NCI-H146 (cell line): ENCODE data around the gene CXorf58.
"Not testable (repeated sequence)": the region's sequence is repeated elsewhere in the genome, so short reads cannot be mapped to it uniquely, and the experiment has no call there.

Experiments used
- DNase-seq: peaks from one replicate; lab custom pipeline; 2025; lab: John Stamatoyannopoulos, UW

CXorf58 gene, protein sequence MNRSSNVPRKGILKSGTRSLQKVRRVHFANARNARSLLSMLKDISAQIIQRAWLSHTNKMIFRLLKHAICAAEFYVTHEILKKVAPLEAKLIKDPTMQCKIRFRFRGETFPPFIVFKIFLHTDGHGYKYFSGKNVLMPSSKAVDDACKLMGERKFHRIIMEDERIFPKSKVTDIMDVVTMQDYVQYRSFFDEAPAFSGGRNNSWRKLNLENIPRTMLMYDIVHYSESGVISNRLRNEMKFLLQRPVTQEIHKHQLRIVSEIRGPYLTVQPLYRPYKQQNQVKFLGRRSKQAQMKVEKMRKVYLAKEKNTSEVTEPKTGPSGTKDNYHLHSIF

DNA sequence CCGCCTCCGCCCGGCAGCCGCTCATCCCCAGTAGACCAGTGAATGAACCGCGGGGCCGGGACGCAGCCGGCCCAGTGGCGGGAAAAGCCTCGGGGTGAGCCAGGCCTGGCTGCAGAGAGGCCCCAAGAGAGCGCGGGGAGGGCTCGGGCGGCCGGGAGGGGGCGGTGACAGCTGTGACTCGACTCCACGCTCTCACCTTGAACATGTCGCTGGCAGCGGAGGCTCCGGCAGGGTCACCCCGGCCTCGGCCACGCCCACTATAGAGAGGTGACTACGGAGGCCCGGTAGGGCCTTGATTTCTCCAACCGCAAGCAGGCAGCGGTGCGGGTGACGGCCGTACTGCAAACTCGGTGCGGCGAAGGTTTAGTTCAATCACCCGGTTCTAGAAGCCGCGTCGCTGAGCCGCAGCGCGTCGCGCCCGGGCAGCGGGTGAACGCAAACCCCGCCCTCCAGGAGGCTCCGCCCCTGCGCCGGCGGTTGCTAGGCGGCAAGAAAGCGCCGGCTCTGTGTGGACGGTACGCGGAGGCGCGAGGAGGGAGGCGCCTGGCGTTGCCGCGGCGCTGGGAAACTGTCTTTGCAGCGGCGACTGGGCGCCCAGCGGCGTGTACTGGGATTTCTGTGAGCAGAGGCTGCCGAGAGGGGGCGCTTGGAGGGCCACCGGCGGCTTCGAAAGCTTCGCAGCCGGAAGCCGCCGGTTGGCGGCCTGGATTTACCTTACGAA lies at the start of gene CXorf58, which contains the start of gene APOO:
CXorf58 (plus strand) TSS at position 509 of the 721 bp plus-strand sequence. CDS start 2,297 bp downstream, outside the sequence.
APOO (minus strand) TSS at position 441 of the 721 bp plus-strand sequence; CDS start at position 205, 236 bp downstream.
- DNase-seq, result peak; percentile 93

DNA sequence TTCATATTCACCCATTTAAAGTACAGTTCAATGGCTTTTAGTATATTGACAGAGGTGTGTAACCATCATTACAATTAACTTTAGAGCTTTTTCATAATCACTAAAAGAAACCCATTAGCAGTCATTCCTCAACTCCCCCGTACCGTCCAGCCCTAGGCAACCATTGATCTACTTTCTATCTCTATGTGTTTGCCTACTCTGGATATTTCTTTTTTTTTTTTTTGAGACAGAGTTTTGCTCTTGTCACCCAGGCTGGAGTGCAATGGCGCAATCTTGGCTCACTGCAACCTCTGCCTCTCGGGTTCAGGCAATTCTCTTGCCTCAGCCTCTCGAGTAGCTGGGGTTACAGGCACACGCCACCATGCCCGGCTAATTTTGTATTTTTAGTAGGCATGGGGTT lies 48.6 kb upstream of the CXorf58 start:
- not testable (repeated sequence) for DNase-seq

- no peak for DNase-seq
Measured at GRCh38 chrX:23861215-23861896, 46.5 kb upstream of the CXorf58 start.

DNA sequence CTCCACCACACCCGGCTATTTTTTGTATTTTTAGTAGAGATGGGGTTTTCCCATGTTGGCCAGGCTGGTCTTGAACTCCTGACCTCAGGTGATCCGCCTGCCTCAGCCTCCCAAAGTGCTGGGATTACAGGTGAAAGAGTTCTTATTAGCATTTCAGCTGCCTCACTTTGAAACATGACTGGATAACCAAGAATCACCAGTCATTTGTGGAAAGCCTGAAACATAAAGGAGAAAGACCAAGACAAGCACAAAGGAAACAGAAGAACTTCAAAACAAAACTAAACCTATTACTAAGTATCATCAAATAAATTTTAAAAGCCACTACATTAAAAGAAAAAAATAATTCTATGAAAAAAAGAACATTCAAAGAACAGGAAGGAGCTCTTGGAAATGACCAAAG lies 45.9 kb upstream of the CXorf58 start:
- not testable (repeated sequence) for DNase-seq

DNA sequence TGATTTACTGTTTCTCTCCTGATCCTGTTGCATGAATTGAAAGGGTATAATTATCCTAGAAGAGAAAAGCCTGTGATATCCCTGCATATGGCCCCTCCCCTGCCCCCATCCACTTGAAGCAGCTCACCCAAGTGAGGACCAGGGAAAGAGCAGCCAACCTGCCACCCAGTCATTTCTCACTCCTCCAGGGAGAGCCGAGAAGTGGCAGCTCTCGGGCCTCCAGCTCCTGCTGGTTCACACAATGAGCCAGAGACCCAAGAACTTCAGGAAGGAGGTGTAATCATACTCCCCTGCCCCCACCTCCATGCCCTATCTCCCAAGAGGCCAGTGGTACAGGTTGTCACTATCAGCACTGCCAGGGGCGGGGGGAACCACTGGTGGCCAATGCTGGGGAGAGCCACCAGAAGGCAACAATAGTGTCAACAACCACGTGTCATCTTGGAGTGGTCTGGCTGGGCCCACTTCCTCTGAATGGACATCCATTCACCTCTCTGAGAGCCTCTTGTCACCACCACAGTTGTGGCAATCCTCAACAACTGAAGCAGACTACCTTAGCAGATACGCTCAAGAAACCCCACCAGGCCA lies 43.0 kb upstream of the CXorf58 start:
- no peak for DNase-seq

DNA sequence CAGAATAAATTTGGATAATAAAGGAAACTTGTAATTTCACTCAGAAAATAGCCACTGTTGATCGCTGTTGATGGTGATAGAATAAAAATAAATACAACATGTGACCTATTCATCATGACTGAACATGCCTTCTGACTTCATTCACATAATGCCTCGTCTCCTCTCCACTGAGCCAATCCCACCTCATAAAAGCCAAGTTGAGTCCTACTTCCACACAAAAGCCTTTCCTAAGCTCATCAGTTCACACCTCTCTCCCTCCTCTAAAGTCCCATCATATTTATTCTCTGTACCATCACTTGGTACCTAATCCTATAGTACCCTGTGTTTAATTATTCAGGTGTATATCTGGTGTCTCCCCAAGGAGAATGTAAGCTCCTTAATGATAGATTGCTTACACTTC lies 37.8 kb upstream of the CXorf58 start:
- DNase-seq, result no peak

GRCh38 chrX:23871905-23872546 lies 35.8 kb upstream of the CXorf58 start:
- no peak for DNase-seq

DNA sequence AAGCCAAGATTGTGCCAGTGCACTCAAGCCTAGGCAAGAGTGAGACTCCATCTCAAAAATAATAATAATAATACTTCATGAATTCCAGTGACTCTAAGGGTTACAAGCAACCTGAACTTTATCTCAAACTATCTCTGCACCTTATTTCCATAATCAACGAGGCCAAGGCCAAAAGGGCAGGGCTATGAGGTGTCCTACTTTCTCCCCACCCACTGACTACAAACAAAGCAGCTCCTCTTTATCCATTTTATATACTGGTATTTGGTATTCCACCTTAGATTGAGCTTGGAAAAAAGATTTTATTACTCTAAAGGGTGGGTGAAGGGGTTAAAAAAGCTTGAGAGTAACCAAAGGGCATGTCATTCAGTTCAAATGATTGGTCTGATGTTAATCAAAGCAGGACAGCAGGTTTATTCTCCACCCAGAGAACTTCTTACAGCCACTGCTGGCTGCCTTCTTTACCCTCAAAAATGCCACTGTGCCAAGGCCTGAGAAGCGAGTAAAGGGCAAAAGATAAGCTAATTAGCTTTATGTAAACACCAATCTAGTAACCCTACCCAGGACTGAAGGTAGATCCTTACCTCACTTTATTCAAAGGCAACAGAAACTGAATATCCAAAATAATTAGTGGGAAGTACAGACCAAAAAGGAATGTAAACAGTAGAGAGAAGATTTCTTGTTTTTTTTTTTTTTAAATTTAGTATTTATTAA lies 28.3 kb upstream of the CXorf58 start:
- DNase-seq, result no peak

GRCh38 chrX:23883737-23884354 lies 24.0 kb upstream of the CXorf58 start:
- no peak for DNase-seq

GRCh38 chrX:23884427-23885024 lies 23.3 kb upstream of the CXorf58 start:
- no peak for DNase-seq

DNA sequence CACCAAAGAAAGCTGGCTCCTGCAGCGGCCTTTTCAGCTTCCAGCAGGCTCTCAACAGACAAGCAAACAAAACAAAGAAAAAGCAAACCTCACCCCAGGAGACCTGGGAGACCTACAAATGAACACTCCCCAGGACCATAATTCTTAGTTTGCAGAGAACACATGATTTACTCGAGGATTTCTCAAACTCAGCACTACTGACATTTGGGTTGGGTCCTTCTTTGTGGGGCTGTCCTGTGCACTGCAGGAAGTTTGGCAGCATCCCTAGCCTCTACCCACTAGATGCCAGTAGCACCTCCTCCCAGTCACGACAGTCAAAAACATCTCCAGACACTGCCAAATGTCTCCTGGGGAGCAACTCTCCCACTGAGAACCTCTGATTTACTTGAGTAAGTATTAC lies 22.0 kb upstream of the CXorf58 start:
- peak; percentile 50 for DNase-seq

GRCh38 chrX:23887451-23887850 lies 20.4 kb upstream of the CXorf58 start:
- DNase-seq, result no peak

DNA sequence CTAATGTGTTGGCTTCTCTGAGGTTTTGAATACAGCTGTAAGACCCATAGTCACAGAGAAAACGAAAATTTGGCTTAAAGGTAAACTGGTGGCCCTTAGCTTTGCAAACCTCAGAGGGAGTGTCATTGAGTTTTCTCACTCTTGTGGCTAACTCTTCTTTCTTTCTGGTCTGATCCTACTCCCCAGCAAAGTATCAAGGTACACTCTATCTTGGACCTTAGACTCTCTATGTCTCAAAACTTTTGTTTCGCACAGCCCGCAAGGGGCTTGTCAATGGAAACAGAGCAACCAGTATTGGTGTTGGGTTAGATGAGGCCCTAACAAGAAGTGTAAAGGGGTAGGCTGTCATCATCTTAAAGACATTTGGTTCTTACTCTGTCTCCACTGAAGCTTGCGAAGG lies 19.9 kb upstream of the CXorf58 start:
- DNase-seq, result no peak

- no peak for DNase-seq
Measured at GRCh38 chrX:23888887-23889501, 18.8 kb upstream of the CXorf58 start.

DNA sequence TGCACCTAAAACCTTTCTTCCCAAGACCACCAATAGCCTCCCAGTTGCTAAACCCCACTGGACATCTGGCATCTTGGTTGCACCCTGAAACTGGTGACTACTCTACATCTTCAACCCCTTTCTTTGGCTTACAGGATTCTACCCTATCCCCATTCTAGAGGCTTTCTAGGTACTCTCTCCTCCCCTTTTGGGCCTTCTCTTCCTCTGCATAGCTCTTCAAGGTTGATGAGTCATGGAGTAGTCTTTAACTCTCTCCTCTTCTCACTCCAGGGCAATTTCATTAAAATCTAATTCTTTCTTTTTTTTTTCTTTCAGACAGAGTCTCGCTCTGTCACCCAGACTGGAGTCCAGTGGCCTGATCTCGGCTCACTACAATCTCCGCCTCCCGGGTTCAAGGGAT lies 16.9 kb upstream of the CXorf58 start:
- no peak for DNase-seq

- DNase-seq, result not testable (repeated sequence)
Measured at GRCh38 chrX:23894993-23895392, 12.8 kb upstream of the CXorf58 start.

DNA sequence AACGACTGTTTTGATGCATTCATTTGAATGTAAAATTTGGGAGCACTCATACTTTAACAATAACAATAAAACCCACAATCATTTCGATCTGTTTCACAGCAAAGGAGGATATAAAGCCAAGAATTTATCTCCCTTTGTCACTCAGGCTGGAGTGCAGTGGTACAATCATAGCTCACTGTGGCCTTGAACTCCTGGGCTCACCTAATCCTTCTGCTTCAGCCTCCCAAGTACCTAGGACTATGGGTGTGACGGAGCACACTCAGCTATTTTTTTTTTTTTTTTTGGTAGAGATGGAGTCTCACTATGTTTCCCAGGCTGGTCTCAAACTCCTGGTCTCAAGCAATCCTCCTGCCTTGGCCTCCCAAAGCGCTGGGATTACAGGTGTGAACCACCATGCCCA lies 11.3 kb upstream of the CXorf58 start:
- DNase-seq, result not testable (repeated sequence)

DNA sequence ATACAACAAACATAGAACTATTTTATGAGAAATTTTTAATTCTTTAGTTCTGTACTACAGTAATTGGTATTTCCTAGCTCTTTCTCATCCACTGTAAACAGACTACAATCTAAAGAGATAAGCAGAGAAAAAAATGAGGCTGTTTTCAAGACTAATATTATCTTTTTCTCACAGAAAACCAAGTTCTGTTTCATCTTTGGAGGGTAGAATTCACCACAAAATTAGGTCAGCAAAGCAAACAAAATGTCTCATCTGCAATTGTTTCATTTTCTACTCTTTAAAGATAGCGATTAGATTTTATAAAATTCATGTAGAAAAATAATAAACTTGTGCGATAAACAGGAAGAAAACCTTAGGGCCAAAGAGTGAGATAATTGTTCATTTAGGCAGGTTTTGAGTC lies 10.8 kb upstream of the CXorf58 start:
- no peak for DNase-seq

- DNase-seq, result no peak
Measured at GRCh38 chrX:23898412-23898959, 9.3 kb upstream of the CXorf58 start.
